Urinary bladder (tissue), 4 donors: ENCODE results near the gene EHF. TPM values are rescaled to one million over a fixed set of nuclear protein-coding genes. Genes with fewer than 3 reads are reported as not detected.

Experiments used
- DNase-seq: peaks from one replicate; pipeline ENCODE4 v3.0.0-alpha.2; 2015; ENCODE audit errors: extremely low spot score
- H3K27ac ChIP-seq: one replicate; pipeline ENCODE4 v1.5.1; 2013; ENCODE audit warnings: low read depth, mild to moderate bottlenecking, moderate library complexity
- H3K36me3 ChIP-seq: one replicate; pipeline ENCODE4 v1.6.1; 2013; ENCODE audit warnings: mild to moderate bottlenecking, moderate library complexity; ENCODE audit not compliant: insufficient read depth
- H3K4me1 ChIP-seq: one replicate; pipeline ENCODE4 v1.6.1; 2013; ENCODE audit warnings: mild to moderate bottlenecking, moderate library complexity; ENCODE audit not compliant: insufficient read depth
- H3K4me3 ChIP-seq: one replicate; pipeline ENCODE4 v1.5.1; 2013; ENCODE audit warnings: low read depth, low read length
- WGBS: extraction: QIAGEN DNeasy Blood & Tissue Kit; methylation state at CpG from one replicate; pipeline ENCODE4 v1.1.7; 2013; 5-methylcytosine and 5-hydroxymethylcytosine counted together
- polyA plus RNA-seq: library from polyadenylated mRNA; stranded (reverse); fragments of 200-250 nt; gene quantifications from one replicate; pipeline ENCODE4 v1.2.3, GENCODE V29; 2013
- total RNA-seq: library from RNA; depleted of rRNA; stranded (reverse); fragments of >200 nt; gene quantifications from one replicate; pipeline ENCODE4 v1.2.3, GENCODE V29; 2014
- donor health status: healthy with polysubstance abuse.
- donor health status: healthy.

Gene EHF
- total and polyA plus RNA-seq, 2 donors, result 10.5 to 79.8 TPM

GRCh38 chr11:34648036-34648435 lies 27.1 kb downstream of the EHF start:
- DNase-seq, result no peak
- Histone ChIP-seq H3K4me3 (no peak overlapping the region), H3K27ac (no peak overlapping the region), H3K4me1 (peaks cover 4% of the 10 kb centered on the region), H3K36me3 (no peaks in the 10 kb centered on the region)
- WGBS, result 97% methylated on average over 1 of the region's 1 CpG

GRCh38 chr11:34649597-34649996 lies 28.7 kb downstream of the EHF start:
- no peaks in the 10 kb centered on the region for H3K36me3 ChIP-seq
- peaks cover 4% of the 10 kb centered on the region for H3K4me1 ChIP-seq
- WGBS, result 77% methylated on average over 2 of the region's 2 CpGs
- H3K4me3 ChIP-seq, result no peak overlapping the region
- no peak overlapping the region for H3K27ac ChIP-seq
- no peak for DNase-seq

- Histone ChIP-seq H3K27ac (no peak overlapping the region), H3K4me3 (no peak overlapping the region), H3K36me3 (no peaks in the 10 kb centered on the region), H3K4me1 (peaks cover 2% of the 10 kb centered on the region)
- no peak for DNase-seq
- 56% methylated on average over 6 of the region's 6 CpGs for WGBS
Measured at GRCh38 chr11:34650528-34650927, 29.6 kb downstream of the EHF start.

GRCh38 chr11:34651551-34651950 lies 30.7 kb downstream of the EHF start:
- Histone ChIP-seq H3K36me3 (no peaks in the 10 kb centered on the region), H3K4me1 (peaks cover 2% of the 10 kb centered on the region), H3K4me3 (no peak overlapping the region), H3K27ac (no peak overlapping the region)
- WGBS, result 47% methylated on average over 3 of the region's 3 CpGs
- no peak for DNase-seq

DNA sequence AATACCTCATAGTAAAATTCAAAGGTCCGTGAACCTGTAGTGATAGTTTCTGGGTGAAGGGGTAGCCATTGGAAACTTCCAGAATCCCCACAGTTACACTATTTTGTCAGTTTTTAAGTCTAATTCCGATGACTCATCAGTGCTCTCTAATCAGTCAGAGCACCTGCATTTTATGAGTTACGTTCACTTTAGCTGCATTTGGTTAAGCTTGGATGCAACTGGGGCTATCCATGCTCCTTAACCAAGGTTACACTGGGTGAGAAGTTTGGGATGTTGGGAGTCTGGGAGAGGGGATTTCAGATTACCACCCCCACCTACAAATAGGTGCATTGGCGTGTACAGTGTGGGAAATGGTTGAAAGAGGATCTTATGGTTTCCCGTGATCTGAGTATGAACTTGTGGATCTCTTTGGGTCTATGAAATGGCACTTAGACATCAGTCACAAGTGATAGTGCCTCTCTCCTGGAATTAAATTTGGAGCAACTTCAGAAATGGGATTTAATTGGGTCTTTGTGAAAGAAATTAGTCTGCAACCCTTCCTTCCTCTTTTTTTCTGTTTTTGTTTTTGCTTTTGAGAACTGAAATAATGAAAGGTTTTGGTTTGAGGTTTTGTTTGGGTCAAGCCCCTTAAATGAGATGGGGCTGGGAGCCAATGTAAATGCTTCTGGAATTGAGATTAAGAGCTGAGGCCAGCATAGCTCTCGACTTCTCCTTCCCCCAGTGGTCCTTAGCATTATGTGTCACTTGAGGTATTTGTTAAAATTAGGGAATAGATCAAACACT lies 31.5 kb downstream of the EHF start:
- Histone ChIP-seq H3K4me1 (peaks cover 2% of the 10 kb centered on the region), H3K4me3 (no peak overlapping the region), H3K27ac (no peak overlapping the region), H3K36me3 (no peaks in the 10 kb centered on the region)
- no peak for DNase-seq
- 81% methylated on average over 6 of the region's 6 CpGs for WGBS

DNA sequence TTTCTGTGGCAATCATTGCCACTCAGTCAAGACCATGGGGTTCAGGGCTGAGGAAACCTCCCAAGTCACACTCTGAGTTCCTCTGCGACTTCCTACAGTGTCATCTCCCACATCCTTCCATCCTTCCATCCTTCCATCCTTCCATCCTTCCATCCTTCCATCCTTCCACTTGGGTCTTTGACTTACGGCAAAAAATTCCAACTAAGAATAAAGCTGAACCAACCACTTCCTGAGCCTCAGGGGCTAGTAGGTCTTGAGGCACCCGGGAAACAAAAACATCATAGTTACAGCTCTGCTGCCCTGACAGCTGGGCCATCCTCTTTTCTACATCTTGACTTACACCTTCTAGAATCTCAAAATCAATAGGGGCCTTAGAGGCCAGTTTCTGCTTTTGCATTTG lies 32.1 kb downstream of the EHF start:
- DNase-seq, result no peak
- 78% methylated on average over 3 of the region's 3 CpGs for WGBS
- Histone ChIP-seq H3K27ac (peak overlapping the region; percentile 35), H3K36me3 (no peaks in the 10 kb centered on the region), H3K4me3 (no peak overlapping the region), H3K4me1 (no peaks in the 10 kb centered on the region)

DNA sequence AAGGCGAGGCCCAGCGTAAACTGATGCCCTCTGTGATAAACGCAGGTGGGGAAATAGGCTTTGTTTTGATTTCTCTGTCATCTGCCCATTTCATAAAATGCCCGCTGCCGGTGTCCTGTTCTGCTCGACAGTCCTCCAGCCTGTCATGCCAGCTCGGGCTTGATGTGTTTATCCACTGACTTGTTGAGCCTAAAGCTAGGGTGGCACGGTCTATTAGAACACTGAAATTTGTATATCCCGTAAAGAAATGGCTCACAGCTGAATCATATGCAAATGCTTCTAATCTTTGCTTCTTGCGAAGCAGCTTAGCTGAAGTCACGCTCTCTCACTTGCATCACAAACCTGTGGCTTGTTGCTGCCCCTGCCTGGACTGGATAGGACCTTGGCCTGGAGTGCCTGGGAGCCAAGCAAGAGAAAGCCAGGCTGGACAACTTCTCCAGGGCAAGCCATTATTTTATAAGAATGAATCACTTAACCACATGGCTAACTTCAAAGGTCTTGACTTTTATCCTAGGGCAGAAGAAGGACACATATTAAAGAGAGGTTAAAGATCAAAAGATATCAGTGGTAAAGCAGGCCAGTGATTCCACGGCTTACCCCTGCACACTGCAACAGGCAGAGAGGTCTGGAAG lies 33.1 kb downstream of the EHF start:
- H3K27ac ChIP-seq, result no peak overlapping the region
- WGBS, result 65% methylated on average over 12 of the region's 12 CpGs
- DNase-seq, result peak; percentile 37
- H3K36me3 ChIP-seq, result no peaks in the 10 kb centered on the region
- H3K4me1 ChIP-seq, result no peaks in the 10 kb centered on the region
- H3K4me3 ChIP-seq, result no peak overlapping the region

DNA sequence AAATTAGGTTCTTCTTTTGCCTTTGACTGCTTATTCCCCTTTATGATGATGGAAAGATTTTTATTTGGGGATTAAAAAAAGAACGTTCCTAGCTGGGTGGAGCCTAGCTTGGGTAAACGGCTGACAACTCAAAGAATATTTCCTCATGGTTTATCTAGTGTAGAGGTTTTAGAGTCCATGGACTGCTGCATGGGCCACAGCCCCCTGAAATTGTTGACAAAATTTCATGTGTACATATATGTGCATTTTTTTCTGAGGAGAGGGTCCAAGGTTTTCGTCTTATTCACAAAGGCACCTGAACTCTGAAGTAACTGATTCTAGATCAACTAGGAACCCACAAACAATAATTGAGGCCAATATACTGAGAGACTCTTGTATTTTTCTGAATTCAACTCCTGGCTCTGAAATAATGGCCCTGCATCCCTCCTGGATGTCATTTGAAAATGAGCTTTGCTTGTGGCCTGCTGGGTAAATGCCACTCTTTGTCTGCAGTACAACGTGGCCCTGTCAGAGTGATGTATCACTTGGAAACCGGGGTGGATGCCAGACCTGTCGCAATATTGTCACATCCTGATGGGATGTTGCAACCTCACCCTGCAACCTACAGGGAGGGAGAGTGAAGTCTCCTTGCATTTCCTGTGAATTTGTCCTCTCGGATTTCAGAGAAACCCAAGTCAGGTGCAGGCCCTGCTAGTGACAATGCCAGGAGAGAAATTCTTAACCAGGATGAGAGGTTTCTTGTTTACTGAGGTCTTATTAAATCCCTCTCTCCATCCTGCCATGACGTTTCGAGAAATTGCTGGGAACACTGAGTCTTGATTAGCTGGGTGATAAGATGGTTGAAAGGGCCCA lies 33.8 kb downstream of the EHF start:
- Histone ChIP-seq H3K36me3 (peaks cover 2% of the 10 kb centered on the region), H3K4me3 (no peak overlapping the region), H3K4me1 (no peaks in the 10 kb centered on the region), H3K27ac (no peak overlapping the region)
- 45% methylated on average over 9 of the region's 9 CpGs for WGBS
- DNase-seq, result no peak

DNA sequence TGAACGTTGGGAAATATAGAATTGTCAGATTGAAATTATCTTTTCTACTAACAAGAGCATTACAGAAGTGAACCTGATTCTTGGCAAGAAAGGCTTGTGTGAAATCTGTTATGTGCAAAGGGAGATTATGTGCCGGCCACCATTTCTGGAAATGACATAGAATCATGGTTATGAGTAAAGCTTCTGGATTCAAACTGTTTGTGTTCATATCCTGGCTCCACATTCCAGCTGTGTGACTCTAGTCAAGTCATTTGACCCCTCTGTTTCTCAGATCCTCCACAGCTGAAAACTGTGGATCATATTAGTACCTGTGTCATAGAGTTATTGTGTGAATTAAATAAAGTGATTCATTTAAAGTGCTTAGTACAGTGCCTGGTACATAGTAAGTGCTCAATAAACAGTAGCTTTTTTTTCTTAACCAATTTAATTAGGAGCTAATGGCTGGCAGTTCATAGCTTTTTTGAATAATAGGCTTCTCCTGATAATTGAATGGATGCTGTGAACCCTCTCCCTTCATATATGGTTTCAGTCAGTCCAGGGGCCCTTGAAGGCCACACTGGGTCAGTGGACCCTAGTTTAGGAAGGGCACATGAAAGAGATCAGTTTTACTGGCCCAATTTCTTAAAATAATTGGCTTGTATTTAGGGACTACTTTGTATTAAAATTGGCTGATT lies 34.6 kb downstream of the EHF start:
- no peak overlapping the region for H3K4me3 ChIP-seq
- no peaks in the 10 kb centered on the region for H3K4me1 ChIP-seq
- peaks cover 2% of the 10 kb centered on the region for H3K36me3 ChIP-seq
- DNase-seq, result no peak
- 46% methylated on average over 2 of the region's 2 CpGs for WGBS
- H3K27ac ChIP-seq, result no peak overlapping the region

DNA sequence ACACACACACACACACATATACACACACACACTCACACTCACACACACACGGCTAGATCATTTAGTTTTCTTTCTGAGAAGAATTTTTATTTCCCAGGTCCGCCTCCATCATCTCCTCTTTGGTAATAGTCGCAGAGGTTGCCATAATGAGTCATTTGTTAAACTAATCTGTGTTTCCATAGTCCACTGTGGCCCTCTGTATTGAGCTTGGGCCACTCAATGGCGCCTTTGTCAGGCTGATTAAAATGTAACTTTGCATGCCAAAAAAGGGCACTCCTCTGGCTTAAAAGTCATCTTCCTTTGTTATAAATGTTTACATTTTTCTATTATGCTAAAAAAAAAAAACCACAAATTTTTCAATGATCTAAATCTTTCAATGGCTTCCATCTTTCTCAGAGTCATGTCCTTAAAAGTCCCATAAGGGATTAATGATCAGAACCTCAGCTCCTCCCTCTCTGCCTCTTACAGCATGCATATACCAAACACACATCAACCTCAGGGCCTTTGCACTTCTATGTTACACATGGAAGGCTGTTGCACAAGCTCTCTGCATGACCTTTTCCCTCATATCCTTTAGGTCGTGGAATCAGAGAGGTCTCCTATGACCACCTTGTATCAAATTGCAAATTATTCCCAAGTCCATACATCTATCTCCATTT lies 35.3 kb downstream of the EHF start:
- no peak for DNase-seq
- Histone ChIP-seq H3K4me1 (no peaks in the 10 kb centered on the region), H3K27ac (no peak overlapping the region), H3K4me3 (no peak overlapping the region), H3K36me3 (peaks cover 2% of the 10 kb centered on the region)
- 81% methylated on average over 5 of the region's 5 CpGs for WGBS

DNA sequence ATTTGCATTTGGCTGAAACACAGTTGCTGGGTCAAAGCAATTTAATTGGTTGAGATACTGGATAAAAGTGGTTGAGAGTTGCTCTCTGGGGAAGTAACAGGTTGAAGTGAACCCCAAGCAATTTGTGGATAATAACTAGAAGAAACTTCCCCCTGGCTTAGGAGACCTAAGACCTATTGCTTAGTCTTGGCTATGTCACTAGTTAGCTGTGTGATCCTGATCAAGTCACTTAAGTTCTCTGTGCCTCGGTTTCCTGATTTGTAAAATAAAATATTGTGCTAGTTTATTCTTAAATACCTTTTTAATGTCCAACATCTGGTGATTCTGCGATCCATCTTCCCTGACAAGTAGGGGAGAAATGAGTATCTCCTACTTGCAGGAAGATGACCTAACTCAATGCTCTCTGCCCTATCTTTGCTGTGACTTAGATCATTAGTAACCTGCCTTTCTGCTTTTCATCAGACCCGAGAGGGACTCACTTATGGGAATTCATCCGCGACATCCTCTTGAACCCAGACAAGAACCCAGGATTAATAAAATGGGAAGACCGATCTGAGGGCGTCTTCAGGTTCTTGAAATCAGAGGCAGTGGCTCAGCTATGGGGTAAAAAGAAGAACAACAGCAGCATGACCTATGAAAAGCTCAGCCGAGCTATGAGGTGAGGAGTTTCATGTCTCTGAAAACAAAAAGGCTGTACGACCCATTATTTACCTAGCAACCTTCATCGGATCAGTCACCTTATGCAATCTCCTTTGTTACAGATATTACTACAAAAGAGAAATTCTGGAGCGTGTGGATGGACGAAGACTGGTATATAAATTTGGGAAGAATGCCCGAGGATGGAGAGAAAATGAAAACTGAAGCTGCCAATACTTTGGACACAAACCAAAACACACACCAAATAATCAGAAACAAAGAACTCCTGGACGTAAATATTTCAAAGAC lies 37.5 kb downstream of the EHF start:
- WGBS, result 84% methylated on average over 14 of the region's 14 CpGs
- peaks cover 2% of the 10 kb centered on the region for H3K36me3 ChIP-seq
- H3K27ac ChIP-seq, result no peak overlapping the region
- H3K4me3 ChIP-seq, result no peak overlapping the region
- H3K4me1 ChIP-seq, result no peaks in the 10 kb centered on the region
- DNase-seq, result no peak

- no peak for DNase-seq
- WGBS, result 82% methylated on average over 4 of the region's 4 CpGs
- H3K4me3 ChIP-seq, result no peak overlapping the region
- no peak overlapping the region for H3K27ac ChIP-seq
- H3K4me1 ChIP-seq, result no peaks in the 10 kb centered on the region
- H3K36me3 ChIP-seq, result peaks cover 2% of the 10 kb centered on the region
Measured at GRCh38 chr11:34659096-34659733, 38.3 kb downstream of the EHF start.
